GM12864 (cell line): Measurements from ENCODE around the gene FBXO39.

ENCODE experiments used
- DNase-seq: peaks from one replicate; pipeline ENCODE4 v3.0.0-alpha.2; 2011; ENCODE audit warnings: low read depth
- H3K4me3 ChIP-seq: 2 replicates; pipeline ENCODE4 v1.5.1; 2011; ENCODE audit warnings: mild to moderate bottlenecking, low read depth, low read length, control low read depth
- CTCF ChIP-seq: IDR thresholded peaks from 2 replicates; pipeline ENCODE4 v1.5.1; 2011; ENCODE audit warnings: low read depth, mild to moderate bottlenecking, moderate library complexity, low read length, control low read depth, inconsistent platforms; ENCODE audit errors: missing control alignments

Gene FBXO39

GRCh38 chr17:6787081-6787693 lies 11.2 kb downstream of the FBXO39 start:
- DNase-seq: no peak
- no peak for TF ChIP-seq CTCF
- H3K4me3 ChIP-seq: no peak overlapping the region

GRCh38 chr17:6789146-6789545 lies 13.1 kb downstream of the FBXO39 start:
- no peak overlapping the region for H3K4me3 ChIP-seq
- no peak for TF ChIP-seq CTCF
- no peak for DNase-seq

GRCh38 chr17:6793748-6794493 lies 17.9 kb downstream of the FBXO39 start:
- no peak overlapping the region for H3K4me3 ChIP-seq
- no peak for TF ChIP-seq CTCF
- no peak for DNase-seq

GRCh38 chr17:6796017-6796886 lies 20.2 kb downstream of the FBXO39 start:
- H3K4me3 ChIP-seq: no peak overlapping the region
- TF ChIP-seq CTCF: no peak
- no peak for DNase-seq

GRCh38 chr17:6796887-6797490 lies 21.0 kb downstream of the FBXO39 start:
- no peak for DNase-seq
- H3K4me3 ChIP-seq: no peak overlapping the region
- no peak for TF ChIP-seq CTCF

- TF ChIP-seq CTCF: no peak
- DNase-seq: no peak
- H3K4me3 ChIP-seq: no peak overlapping the region
Observed at GRCh38 chr17:6797718-6798351, 21.8 kb downstream of the FBXO39 start.
